HEK293 (cell line): ENCODE measurements around the gene BTG4.

Source experiments
- BCL11B ChIP-seq: fragments of 450-650 bp; formaldehyde crosslinking; IDR thresholded peaks from 2 replicates; pipeline ENCODE4 v1.5.1; 2016; ENCODE audit warnings: low read depth, missing biosample characterization, missing genetic modification characterization
- CTCF ChIP-seq: fragments of 450-650 bp; formaldehyde crosslinking; IDR thresholded peaks from 2 replicates; pipeline ENCODE4 v1.5.1; 2016; ENCODE audit warnings: missing biosample characterization, missing genetic modification characterization
- REST ChIP-seq: fragments of 450-650 bp; formaldehyde crosslinking; IDR thresholded peaks from 2 replicates; pipeline ENCODE4 v1.5.1; 2016; ENCODE audit warnings: missing biosample characterization, missing genetic modification characterization
- ZNF362 ChIP-seq: fragments of 450-650 bp; formaldehyde crosslinking; IDR thresholded peaks from 2 replicates; pipeline ENCODE4 v1.5.1; 2016; ENCODE audit warnings: missing biosample characterization, missing genetic modification characterization

GRCh38 chr11:111500481-111500880, 11.7 kb downstream of the BTG4 start:
- TF ChIP-seq BCL11B (tag by site-specific recombination) (no peak), REST (no peak), ZNF362 (tag by site-specific recombination) (no peak), CTCF (no peak)
